NCI-H1092 (cell line): Measurements from ENCODE around the gene STARD10.
"Not testable (repeated sequence)": the region's sequence is repeated elsewhere in the genome, so short reads cannot be mapped to it uniquely, and the experiment has no call there.

ENCODE experiments used
- DNase-seq: peaks from one replicate; lab custom pipeline; 2025; lab: John Stamatoyannopoulos, UW

Gene STARD10

DNA sequence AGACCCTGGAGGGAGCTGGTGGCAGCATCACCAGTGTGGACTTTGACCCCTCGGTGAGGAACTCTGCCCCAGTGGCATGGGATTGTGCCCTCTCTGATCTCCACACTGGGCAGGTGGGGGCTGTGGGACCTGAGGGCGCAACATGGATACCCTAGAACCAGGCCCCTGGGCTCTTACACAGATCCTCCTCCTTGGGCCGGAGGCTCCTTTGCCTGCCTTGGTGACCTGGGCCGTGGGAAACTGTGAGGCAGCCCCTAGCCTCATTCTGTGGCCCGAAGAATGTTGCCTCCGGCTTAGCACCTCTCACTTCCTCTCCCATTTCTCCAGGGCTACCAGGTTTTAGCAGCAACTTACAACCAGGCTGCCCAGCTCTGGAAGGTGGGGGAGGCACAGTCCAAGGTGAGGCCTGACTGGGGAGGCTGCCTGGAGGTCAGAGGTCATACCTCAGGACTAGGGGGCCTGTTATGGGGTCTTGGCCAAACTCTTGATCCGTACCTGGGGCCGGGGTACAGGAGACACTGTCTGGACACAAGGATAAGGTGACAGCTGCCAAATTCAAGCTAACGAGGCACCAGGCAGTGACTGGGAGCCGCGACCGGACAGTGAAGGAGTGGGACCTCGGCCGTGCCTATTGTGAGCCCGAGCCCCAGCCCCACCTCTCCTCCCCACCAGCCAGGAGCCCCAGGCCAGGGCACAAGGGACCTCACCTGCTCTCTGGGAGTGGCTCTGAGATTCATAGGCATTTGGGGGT lies 32.5 kb upstream of the STARD10 start:
- DNase-seq, result no peak

- DNase-seq, result no peak
Observed at GRCh38 chr11:72825661-72826060, 31.8 kb upstream of the STARD10 start.

DNA sequence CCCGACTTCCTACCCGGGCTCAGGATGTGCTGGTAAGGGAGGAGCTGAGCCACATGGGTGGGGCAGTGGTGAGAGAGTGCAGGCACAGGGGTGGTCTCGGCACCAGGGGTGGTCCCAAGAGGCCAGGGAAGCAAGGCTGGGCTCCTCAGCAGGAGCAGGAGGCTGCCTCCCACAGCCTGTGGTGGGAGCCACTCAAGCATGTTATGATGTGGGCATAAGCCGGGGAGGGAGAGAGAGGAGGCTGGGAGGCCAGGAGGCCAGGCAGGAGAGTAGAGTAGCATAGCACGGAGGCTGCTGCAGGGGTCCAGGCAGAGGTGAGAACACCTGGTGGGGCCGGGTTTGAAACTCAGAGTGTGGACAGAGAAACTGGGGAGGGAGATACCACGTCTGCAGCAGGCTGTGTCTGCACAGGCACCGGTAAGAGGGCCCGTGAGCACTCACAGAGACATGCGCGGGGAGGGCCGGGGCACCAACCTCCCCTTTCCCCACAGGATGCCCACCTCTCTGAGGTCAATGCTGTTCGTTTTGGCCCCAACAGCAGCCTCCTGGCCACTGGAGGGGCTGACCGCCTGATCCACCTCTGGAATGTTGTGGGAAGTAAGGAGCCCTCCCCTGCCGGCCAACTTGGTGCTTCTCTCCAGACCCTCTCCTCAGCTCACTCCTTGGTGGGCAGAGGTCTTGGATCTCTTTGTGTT lies 31.1 kb upstream of the STARD10 start:
- no peak for DNase-seq

GRCh38 chr11:72824020-72824419 lies 30.2 kb upstream of the STARD10 start:
- no peak for DNase-seq

DNA sequence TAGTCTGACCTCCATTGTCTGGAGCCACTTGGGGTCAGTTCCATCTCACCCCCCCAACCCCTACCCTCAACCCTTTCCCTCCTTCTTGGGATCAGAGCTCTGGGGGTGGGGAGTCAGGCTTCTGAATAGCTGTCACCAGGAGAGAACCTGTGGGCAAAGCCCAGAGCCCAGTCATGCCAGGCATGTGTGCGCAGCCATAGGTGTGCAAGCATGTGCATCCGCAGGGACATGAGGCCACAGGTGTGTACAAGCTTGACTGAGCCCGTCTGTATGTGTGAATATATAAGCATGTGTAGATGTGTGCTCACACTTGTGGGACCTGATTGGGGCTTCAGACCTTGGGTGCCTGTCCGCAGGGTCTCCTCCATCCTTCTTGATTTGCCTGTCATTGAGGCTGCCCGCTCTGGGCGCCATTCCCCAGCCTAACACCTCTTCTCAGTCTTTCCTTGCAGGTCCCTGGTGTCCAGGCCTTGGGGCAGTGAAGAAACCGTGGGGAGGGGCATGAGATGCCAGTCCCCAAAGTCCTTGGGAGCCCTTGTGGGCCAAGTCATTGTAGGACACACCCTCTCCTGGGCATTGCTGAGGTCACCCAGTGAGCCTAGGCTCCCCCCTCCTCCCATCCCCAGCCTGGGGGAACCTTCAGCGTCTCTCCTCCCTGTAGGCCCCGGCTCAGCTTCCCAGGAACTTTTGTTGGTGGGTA lies 29.4 kb upstream of the STARD10 start:
- no peak for DNase-seq

DNA sequence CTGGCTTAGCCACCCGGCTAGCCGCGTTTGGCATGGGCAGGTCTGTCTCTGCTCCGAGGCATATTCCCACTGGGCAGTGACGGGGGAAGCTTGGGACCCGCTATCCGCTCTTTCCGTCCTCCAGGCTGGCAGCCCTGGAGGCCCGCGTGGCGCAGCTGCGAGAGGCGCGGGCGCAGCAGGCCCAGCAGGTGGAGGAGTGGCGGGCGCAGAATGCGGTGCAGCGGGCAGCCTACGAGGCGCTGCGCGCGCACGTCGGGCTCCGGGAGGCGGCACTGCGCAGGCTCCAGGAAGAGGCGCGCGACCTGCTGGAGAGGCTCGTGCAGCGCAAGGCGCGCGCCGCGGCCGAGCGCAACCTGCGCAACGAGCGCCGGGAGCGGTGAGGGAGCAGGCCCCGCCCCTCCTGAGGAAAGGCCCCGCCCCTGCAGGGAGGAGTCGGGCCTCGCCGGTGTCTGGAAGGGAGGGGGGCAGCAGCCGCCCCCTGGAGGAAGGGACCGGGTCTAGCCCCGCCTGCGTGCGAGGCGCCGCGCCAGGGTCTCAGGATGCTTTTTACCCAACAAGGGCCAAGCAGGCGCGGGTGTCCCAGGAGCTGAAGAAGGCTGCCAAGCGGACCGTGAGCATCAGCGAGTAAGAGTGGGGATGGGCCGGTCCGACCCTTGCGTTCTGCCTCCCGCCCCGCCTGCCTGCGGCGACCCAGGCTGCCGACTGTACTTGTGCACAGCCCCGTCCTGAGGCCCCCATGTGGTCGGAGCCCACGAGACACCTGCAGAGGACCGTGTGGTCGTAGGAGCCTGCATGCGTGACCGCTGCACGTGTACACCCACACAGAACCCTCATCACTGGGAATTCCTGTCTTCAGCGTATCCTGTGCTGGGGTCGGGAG lies 28.3 kb upstream of the STARD10 start:
- peak; percentile 92 for DNase-seq

- DNase-seq, result no peak
Observed at GRCh38 chr11:72821221-72821919, 27.5 kb upstream of the STARD10 start.

DNA sequence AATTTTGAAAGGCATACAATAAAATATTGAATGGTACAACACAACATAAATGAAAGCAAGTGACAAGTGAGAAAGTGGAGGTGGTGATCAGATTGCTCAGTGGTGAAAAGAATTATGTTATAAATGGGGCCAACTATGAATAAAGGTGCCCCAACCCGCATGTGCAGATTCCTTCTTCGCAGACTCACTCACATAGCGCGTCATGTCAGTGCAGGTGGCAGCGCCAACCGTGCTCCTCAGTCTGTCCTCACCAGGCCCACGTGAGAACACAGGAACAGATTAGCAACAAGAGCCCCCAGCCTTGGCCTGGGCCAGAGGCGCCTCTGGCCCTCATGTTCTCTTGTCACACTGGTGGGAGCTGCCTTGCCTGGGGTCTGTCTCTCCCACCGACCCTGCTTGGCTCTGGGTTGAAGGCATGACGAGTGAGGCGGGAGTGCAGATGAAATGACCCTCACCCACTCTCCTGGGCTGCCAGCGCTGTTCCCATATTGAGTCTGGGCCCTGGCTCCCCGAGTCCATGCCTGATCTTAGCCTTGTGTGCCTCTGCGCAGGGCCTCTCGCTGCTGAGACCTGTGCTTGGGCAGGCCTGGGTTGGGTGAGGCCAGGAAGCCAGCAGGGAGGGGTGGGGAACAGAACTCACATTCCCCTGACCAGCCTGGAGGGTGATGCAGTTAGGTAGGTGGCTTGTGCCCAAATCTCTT lies 26.7 kb upstream of the STARD10 start:
- no peak for DNase-seq

GRCh38 chr11:72818971-72819370 lies 25.1 kb upstream of the STARD10 start:
- no peak for DNase-seq

DNA sequence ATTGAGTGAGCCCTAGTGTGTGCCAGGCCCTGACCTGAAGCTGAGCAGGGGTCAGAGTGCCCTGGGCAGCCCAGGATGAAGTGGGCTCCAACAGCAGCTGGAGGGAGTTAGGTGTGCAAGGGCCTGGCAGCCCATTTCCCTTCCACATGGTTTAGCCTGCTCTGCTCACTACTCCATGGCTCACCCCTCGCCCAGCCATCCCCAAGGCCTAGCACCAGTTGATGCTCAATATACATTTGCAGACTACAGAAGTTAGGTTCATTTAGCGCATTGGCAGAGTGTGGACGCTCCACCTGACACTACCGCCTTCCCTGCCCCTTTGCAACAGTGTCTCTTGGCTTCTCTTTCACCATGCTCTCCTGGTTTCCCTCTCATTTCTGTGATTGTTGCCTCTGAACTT lies 24.1 kb upstream of the STARD10 start:
- DNase-seq, result no peak

- DNase-seq, result no peak
Observed at GRCh38 chr11:72816404-72816990, 22.6 kb upstream of the STARD10 start.

DNA sequence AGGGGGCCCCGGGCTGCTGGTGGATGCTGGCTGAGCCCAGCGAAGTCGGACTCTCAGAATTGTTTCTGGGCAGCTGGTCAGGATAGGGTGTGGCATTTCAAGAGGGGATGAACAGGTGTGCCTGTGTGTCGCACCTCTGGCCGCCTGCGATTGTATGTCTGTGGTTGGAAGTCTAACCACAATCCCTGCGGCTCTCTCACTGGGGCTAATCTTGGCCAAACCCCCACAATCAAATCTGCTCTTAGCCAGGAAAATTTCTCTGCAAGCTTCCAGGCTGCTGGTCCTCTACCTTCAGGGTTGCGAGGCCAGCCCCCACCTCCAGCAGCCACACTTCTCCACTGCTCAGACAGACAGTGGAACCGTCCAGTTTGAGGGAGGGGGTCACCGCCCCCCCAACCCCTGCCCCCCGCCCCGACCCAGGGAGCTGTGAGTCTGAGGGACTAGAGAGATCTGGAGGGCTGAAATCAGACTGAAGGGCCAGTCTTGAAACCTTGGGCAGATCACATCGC lies 21.3 kb upstream of the STARD10 start:
- no peak for DNase-seq

GRCh38 chr11:72814286-72815109 lies 20.7 kb upstream of the STARD10 start, which contains the start of gene ATG16L2:
Gene ATG16L2, plus strand, starts transcription at chr11:72814411. Its CDS starts 35 bp downstream, at chr11:72814446.
- DNase-seq, result peak; percentile 83

DNA sequence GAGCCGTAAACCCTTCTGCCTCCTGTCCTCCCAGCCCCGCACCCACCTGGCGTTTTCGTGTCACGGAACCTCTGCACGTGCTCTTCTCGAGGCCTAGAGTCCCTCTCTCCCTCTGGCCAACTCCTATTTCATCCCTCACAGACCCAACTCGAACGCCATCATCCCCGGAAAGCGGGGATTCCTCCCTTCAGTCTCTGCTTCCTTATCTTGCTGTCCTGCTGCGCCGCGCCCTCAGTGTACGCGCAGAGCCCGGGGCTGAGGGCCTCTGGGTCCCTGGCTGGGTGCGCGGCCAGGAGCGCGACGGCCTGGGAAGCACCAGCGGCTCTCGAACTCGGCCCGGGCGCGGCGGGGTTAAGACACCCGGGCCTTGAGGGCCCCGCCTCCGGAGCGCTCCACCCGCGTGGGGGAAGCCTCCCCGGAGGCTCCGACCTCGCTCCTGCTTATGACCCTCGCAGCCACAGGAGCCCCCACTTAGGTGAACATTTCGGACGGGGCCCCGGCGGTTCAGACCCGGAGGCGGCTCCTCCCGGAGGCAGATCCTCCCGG lies 20.0 kb upstream of the STARD10 start:
- peak; percentile 79 for DNase-seq

DNA sequence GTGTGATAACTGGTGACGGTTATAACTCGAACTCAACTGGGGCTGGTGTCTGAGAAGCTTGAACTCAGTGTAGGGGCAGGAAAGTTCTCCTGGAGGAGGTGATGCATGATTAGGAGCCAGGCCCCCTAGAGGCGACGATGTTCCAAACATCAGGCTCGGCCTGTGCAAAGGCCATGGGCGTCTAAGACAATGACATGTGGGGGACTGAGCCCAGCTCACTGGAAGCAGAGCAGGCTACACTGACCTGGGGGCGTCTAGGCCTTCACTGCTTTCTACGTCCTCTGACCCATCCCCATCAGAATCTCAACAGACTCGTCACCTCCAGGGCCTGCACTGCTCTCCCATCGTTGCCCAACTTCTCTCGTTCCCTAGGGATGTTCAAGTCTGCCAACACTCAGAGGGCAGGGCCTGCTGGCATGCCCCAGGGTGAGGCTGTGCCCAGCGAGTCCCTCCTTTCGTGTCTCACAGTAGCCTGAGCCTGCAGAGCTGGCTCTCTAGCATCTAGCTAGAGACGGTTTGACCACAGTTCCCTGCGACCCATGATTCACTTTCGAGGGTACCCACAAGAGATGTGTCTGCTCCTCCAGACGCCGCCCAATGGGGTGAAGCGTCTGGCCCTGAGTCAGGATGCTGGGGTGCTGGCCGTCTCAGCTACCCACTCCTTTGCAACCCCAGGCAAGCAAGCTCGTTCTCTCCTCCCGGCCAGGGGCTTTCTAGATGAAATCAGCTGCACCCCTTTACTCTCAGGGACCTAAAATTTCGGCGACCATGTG lies 19.3 kb upstream of the STARD10 start:
- peak; percentile 25 for DNase-seq

- peak; percentile 34 for DNase-seq
Observed at GRCh38 chr11:72812604-72812966, 18.7 kb upstream of the STARD10 start.

GRCh38 chr11:72811686-72812085 lies 17.8 kb upstream of the STARD10 start:
- not testable (repeated sequence) for DNase-seq

- DNase-seq, result no peak
Observed at GRCh38 chr11:72808331-72808798, 14.5 kb upstream of the STARD10 start.
